Fibroblast of gingiva (primary cell): Measurements from ENCODE around the gene MLEC.

Experiments
- DNase-seq: peaks from one replicate; pipeline ENCODE4 v3.0.0-alpha.2; 2011; ENCODE audit warnings: low read depth

The MLEC gene

GRCh38 chr12:120741476-120742421, 54.8 kb downstream of the MLEC start:
- no peak for DNase-seq

- no peak for DNase-seq
Measured at GRCh38 chr12:120744922-120745493, 58.1 kb downstream of the MLEC start.

- DNase-seq, result no peak
Measured at GRCh38 chr12:120748242-120748641, 61.3 kb downstream of the MLEC start.

GRCh38 chr12:120749256-120749655, 62.3 kb downstream of the MLEC start:
- no peak for DNase-seq

GRCh38 chr12:120750806-120751205, 63.9 kb downstream of the MLEC start:
- no peak for DNase-seq

- DNase-seq, result no peak
Measured at GRCh38 chr12:120751389-120751788, 64.4 kb downstream of the MLEC start.
